Hematopoietic multipotent progenitor cell treated with erythropoietin and hydrocortisone succinate and interleukin-3 and kit ligand, for 8 days (in vitro differentiated cells): Measurements from ENCODE around the gene CCDC88B.

Source experiments
- DNase-seq: peaks from one replicate; pipeline ENCODE4 v3.0.0-alpha.2; 2015

CCDC88B gene

GRCh38 chr11:64364911-64365310 is 24.9 kb downstream of the CCDC88B start:
- no peak for DNase-seq

GRCh38 chr11:64366751-64367150 is 26.7 kb downstream of the CCDC88B start:
- DNase-seq = no peak

GRCh38 chr11:64367931-64368672 is 28.1 kb downstream of the CCDC88B start:
- no peak for DNase-seq

DNA sequence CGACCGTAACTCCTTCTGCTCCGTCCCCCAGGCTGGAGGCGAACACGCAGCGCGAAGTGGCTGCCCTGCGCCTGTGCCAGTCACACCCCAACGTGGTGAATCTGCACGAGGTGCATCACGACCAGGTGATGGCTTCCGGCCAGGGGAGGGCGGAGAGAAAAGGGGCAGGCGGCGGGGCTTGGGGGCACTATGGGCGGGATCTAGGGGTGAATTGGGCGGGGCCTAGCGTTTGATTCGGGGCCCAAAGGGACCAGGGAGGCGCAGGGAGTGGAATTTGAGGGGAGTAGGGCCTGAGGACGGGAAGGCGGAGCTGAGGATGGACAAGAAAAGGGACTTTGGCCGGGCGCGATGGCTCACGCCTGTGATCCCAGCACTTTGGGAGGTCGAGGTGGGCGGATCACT is 28.7 kb downstream of the CCDC88B start:
- no peak for DNase-seq

- no peak for DNase-seq
Measured at GRCh38 chr11:64369440-64370421, 29.7 kb downstream of the CCDC88B start.

DNA sequence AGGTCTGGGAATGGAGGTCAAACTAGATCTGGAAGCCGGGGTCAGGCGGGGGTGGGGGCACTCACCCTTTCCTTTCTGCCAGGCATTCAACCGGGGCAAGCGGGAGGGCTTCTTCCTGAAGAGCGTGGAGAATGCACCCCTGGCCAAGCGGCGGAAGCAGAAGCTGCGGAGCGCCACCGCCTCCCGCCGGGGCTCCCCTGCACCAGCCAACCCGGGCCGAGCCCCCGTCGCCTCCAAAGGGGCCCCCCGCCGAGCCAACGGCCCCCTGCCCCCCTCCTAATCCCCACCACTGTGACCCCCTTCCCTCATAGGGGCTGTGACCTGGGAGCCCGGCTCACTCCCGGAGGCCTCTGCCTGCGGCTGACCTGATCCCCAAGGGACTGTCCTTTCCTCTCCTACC is 31.2 kb downstream of the CCDC88B start:
- no peak for DNase-seq

DNA sequence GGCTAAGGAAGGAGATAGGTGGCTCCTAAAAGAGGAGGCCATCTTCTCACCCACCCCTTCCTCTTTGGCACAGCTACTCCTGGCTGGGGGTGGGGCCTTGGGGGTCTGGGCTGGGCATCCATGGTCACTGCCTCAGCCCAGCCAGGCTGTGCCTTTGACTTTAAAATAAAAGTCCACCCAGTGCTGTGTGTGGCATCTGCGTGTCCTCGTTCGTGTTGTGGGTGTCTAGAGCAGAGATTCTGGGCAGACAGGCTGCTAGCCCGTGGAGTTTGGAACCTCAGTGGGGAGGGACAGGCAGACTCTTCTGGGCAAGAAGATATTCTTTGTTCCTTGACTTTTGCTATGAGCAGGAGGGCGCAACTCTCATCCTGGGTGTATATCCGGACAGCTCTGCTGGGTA is 32.0 kb downstream of the CCDC88B start:
- no peak for DNase-seq

DNA sequence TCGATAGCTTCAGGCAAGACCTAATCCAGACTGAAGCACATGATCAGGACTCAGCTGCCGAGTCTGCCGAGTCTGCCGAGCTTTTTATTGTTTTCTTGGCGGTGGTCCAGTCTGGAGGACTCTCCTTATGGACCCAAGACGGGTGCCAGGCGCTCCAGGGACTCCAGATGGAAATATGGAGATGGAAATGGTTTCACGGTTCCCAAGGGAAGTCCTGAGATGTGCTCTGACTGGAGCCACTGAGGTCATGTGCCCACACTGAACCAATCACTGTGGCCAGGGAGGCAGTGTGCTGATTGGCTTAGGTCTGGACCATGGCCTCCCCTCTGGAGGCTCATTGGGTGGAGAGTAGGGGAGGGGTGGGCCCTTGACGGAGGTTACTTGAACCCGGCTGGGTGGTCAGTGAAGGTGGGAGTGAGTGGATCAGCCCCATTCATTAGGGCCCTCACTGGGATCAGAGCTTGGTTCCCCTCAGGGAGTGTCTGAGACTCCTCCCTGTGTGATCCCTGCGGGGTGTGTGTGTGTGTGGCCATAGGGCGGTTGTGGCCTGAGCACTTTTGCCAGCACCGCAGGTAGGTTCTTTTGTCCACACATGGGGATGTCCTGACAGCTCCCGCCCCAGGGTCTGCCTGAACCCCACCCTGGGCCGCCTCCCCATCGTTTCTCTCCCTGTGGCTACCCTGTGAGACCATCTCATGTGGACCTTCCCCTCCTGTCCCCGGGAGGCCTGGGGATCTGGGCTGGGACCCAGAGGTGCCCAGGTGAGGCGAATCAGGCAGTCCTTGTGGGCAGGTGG is 33.0 kb downstream of the CCDC88B start:
- DNase-seq = no peak

DNA sequence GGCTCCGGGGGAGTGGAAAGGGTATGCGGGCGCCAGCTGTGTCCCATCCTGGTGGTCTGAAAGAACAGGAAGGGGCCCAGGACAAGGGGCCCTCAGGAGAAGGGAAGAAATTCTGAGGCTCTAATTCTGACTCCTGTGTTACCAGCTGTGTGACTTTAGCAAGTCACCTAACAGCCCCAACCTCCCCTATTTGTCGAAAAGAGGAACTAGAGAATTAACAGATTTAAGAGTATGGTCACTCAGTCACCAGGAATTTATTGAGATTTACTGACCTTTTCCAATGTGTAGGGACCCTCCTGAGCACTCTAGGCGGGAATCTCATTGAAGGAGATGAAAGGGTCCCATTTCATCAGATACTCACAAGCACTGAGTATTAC is 33.6 kb downstream of the CCDC88B start:
- no peak for DNase-seq

- no peak for DNase-seq
Measured at GRCh38 chr11:64376071-64376470, 36.1 kb downstream of the CCDC88B start.

DNA sequence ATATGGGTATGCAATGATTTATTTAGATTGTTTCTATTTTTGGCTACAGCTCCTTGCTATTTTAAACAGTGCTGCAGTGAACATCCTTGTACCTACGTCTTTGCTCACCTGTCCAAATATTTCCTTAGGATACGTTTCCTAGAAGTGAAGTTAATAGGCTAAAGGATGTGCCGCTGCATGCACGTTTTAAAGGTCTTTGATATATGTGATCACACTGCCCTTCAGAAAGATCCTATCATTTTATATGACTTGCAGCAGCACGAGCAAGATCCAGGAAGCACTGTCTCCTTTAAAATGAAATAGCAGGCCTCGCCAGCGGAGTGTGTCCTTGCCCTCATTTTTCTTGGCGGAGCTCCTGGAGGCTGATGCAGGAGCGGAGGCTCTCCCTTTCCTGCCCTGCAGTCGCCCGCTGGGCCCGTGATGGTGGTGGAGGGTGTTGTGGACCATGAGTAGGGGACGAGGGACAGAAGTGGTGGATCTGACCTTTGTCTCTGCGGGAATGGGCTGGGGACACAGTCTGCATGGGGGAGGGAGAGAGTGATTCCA is 38.4 kb downstream of the CCDC88B start:
- no peak for DNase-seq

- no peak for DNase-seq
Measured at GRCh38 chr11:64379160-64379559, 39.2 kb downstream of the CCDC88B start.

DNA sequence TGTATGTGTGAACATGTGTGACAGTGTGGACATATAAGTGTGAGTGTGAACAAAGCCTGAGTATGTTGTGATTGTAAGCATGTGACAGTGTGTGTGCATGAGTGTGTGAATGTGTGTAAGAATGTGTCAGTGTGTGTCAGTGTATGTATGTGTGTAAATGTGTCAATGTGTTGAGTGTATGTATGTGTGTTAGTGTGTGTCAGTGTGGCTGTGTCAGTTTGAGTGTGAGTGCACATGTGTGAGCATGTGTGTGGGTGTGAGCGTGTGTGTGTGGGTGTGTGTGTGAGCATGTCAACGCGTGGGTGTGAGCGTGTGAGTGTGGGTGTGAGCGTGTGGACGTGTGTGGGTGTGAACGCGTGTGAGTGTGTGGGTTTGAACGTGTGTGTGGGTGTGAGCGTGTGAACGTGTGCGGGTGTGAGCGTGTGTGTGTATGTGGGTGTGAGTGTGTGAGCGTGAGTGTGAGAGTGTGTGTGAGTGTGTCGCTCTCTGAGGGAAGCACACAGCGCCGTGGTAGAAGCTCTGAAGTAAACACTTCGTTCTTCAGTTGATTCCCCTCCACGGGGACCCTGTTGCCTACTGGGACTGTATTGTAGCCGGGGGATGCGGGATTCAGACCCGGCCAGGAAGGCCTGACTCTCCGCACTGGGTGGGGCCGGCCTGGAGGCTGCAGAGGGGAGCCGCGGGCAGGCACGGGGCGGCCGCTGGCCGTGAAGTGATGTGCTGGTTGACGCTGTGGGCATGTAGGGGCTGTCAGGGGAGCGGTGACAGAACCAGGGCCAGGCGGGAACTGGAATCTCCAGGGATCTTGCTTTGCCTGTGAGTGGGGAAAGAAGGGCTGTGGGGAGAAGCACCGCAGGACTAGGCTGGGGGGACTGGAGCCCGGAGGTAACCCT is 40.1 kb downstream of the CCDC88B start:
- DNase-seq = no peak

DNA sequence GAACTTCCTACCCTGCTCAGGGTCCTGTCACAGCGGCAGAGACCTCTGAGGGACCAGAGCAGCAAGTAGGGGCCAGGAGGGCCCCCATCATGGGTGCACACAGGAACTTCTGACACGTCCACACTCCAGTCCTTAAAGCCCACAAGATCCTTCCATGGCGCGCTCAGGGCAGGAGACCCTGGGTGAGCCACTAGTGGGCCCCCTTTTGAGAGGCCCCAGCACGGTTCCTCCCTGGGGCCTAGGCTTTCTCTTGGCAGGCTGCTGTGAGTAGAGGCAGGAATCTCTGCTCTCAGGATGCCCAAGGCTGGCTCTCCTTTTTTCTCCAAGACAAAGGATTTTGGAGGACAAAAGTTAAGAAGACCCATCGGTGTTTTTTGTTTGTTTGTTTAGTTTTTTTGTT is 41.3 kb downstream of the CCDC88B start:
- no peak for DNase-seq

GRCh38 chr11:64382047-64382446 is 42.0 kb downstream of the CCDC88B start:
- no peak for DNase-seq

DNA sequence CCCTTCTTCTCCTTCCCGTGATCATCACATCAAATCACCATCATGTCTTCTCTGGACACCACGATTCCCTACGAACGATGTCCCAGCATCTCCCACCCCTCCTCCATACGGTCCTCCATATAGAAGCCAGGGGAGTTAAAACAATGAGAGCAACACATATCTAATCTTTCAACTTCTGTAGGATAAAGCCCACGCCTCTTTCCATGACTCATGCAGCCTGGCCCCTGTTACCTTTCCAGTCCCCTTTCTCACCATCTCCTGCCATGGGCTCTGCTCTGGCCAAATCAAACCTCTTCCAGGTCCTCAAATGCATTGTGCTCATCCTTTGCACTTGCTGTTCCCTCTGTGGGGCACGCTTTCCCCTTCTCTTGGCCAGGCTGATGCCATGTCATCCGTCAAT is 42.6 kb downstream of the CCDC88B start:
- DNase-seq = no peak

DNA sequence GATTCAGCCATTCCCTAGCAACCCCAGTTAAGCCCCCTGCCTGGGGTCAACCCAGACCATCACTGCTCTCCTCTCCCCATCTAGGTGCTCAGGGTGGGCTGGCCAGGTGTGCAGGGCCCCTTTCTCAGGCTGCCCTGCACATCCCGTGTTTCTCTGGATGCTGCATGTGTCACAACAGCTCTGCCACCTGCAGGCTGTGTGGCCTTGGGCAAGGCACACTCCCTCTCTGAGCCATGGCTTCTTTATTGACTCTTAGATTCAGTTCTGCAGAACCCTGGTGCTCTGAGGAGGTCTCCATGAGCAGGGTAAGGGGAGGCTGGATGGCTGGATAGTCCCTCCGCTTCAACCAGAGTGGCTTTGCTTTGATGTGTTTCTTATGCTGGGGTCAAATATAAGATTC is 43.6 kb downstream of the CCDC88B start:
- no peak for DNase-seq

DNA sequence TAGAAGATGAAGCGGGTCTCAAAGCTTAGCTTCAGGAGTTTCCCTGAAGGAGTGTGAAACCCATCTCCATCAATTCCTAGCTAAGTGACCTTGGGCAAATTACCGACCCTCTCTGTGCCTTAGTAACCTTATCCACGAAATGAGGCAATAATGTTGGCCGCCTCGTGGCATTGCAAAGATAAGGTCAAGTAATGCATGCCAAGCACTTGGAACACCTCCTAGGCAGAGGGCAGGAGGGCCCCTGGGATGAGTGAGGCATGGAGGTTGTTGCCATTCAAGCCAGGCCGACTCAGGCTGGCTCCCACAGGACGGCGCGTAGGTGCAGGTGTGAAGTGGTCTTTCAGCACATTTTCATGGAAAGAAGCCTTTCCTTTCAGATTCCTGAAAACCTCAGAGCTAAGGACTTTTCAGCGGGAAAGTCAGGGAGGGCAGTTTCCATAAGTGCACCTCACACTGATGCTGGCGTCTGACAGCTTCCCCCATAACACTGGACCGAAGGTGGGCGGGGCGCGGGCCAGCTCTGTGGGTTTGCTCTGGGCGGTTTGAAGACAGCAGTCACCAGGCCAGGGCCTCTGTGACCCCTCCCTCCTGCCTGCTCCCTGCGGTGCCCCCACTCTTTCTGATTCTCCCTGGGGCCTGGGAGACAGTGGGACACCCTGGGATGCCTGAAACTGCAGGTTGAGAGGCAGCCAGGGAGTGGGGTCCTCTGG is 44.2 kb downstream of the CCDC88B start:
- DNase-seq = no peak

DNA sequence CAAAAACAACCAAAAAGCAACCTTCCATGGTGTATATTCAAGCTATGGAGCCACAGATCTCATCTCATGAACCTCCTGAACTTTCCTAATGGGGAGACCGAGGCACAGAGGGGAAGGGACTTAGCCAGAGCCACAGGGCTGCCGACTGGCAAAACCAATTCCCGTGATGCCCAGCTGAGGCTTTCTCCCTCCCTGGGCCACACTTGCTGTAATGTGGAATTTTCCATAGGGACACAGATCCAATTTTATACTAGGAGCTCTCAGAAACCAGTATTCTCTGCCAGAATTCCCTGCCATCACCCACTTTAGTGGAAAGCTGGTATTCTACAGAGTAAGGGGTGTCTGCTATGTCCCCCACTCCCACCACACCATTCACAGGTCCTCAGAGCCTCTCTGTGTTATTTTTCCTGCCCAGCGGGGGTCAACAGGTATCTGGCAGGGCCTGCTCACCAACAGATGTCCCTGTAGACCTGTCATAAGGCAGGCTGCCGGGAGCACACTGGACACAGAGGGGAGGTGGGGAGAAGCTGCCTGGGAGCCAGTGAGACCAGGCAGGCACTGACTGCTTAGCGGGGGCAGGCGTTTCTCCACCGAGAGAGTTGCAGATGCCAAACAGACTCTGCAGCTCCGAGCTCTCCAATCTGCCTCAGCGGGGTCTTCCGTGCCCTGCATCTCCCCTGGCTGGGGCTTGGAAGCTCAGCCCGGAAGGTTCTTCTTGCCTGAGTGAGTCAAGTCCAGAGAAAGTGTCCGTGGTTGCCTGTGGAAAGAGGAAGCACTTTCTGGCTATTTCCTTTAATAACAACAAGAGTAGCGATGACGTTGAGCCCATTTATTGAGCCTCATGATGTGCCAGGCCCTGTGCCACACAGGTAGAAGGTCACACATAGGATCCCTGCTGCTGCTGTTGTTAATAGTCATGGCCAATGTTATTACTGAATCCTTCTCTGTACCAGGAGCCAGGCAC is 45.3 kb downstream of the CCDC88B start:
- no peak for DNase-seq
